HG03280 (cell line): ENCODE results near the gene HELQ.
"Not testable (repeated sequence)": the region's sequence is repeated elsewhere in the genome, so short reads cannot be mapped to it uniquely, and the experiment has no call there.

Source experiments
- ATAC-seq: cut with Tn5 transposase; IDR thresholded peaks from one replicate; pipeline ENCODE4 v1.9.1; 2021; ENCODE audit warnings: mild to moderate bottlenecking, moderate library complexity; ENCODE audit not compliant: unreplicated experiment

The HELQ gene

GRCh38 chr4:83436680-83437079 lies 18.9 kb downstream of the HELQ start:
- ATAC-seq, result no peak

- ATAC-seq, result no peak
These were observed 24.4 kb downstream of the HELQ start for GRCh38 chr4:83431200-83431599.

GRCh38 chr4:83418211-83418610 lies 37.4 kb downstream of the HELQ start:
- ATAC-seq, result no peak

- ATAC-seq, result no peak
These were observed 38.1 kb downstream of the HELQ start for GRCh38 chr4:83417566-83417965.

- ATAC-seq, result no peak
These were observed 41.9 kb downstream of the HELQ start for GRCh38 chr4:83413676-83414075.

GRCh38 chr4:83408908-83409307 lies 46.7 kb downstream of the HELQ start:
- no peak for ATAC-seq

- no peak for ATAC-seq
These were observed 49.5 kb downstream of the HELQ start for GRCh38 chr4:83405844-83406816.

- not testable (repeated sequence) for ATAC-seq
These were observed 57.5 kb downstream of the HELQ start for GRCh38 chr4:83398158-83398557.

GRCh38 chr4:83393908-83394307 lies 61.7 kb downstream of the HELQ start:
- ATAC-seq, result no peak

GRCh38 chr4:83392562-83392961 lies 63.1 kb downstream of the HELQ start:
- ATAC-seq, result no peak

GRCh38 chr4:83390944-83391343 lies 64.7 kb downstream of the HELQ start:
- no peak for ATAC-seq

- ATAC-seq, result no peak
These were observed 65.7 kb downstream of the HELQ start for GRCh38 chr4:83389756-83390505.

- ATAC-seq, result no peak
These were observed 66.4 kb downstream of the HELQ start for GRCh38 chr4:83389037-83389720.

- no peak for ATAC-seq
These were observed 67.3 kb downstream of the HELQ start for GRCh38 chr4:83388313-83388676.

- ATAC-seq, result no peak
These were observed 67.9 kb downstream of the HELQ start for GRCh38 chr4:83387476-83388312.

GRCh38 chr4:83387012-83387411 lies 68.6 kb downstream of the HELQ start:
- no peak for ATAC-seq

- no peak for ATAC-seq
These were observed 72.8 kb downstream of the HELQ start for GRCh38 chr4:83382850-83383249.

- ATAC-seq, result no peak
These were observed 74.5 kb downstream of the HELQ start for GRCh38 chr4:83381173-83381572.

- no peak for ATAC-seq
These were observed 77.2 kb downstream of the HELQ start for GRCh38 chr4:83378419-83378818.

- no peak for ATAC-seq
These were observed 82.7 kb downstream of the HELQ start for GRCh38 chr4:83372931-83373330.

GRCh38 chr4:83371936-83372335 lies 83.7 kb downstream of the HELQ start:
- ATAC-seq, result no peak
